Right atrium auricular region (tissue), 2 donors: Measurements from ENCODE around the gene CERT1. TPM values are rescaled to one million over a fixed set of nuclear protein-coding genes. Genes with fewer than 3 reads are reported as not detected.
"Not testable (repeated sequence)": the region's sequence is repeated elsewhere in the genome, so short reads cannot be mapped to it uniquely, and the experiment has no call there.

ENCODE experiments used
- DNase-seq: peaks from one replicate; pipeline ENCODE4 v3.0.0-alpha.2; 2019; ENCODE audit warnings: low spot score
- H3K27ac ChIP-seq, 2 donors: fragments of 200-600 bp; sonication (generic); 1 replicate in 1 of 2; 2 replicates in 1 of 2; pipeline ENCODE4 v1.5.1; 2016 to 2019
- H3K27me3 ChIP-seq, 2 donors: fragments of 200-600 bp; sonication (generic); one replicate each; pipeline versions ENCODE4 v1.5.1 to v1.6.0; 2017 to 2019
- H3K36me3 ChIP-seq: fragments of 200-600 bp; sonication (generic); one replicate; pipeline ENCODE4 v1.5.1; 2016
- H3K4me1 ChIP-seq, 2 donors: fragments of 200-600 bp; sonication (generic); one replicate each; pipeline versions ENCODE4 v1.5.1 to v1.6.0; 2017 to 2019
- H3K4me3 ChIP-seq, 2 donors: fragments of 200-600 bp; sonication (generic); 1 replicate in 1 of 2; 2 replicates in 1 of 2; pipeline ENCODE4 v1.5.1; 2017 to 2019; ENCODE audit warnings: mild to moderate bottlenecking in 1 of 2, moderate library complexity in 1 of 2
- H3K9me3 ChIP-seq, 2 donors: fragments of 200-600 bp; sonication (generic); one replicate each; pipeline ENCODE4 v1.5.1; 2019
- total RNA-seq, 2 donors: library from RNA; depleted of rRNA; stranded (reverse); fragments of >200 nt; gene quantifications; one replicate each; pipeline ENCODE4 v1.1.0, GENCODE V29; 2016
- TF ChIP-seq, protein P1 (sequence below), 2 donors: fragments of 200-600 bp; sonication (generic); IDR thresholded peaks; one replicate each; pipeline ENCODE4 v1.5.1; 2019; ENCODE audit warnings: antibody characterized with exemption in 2 of 2

Gene CERT1
- total RNA-seq, 2 donors from 2014 or later: 12.3 to 12.6 TPM

DNA sequence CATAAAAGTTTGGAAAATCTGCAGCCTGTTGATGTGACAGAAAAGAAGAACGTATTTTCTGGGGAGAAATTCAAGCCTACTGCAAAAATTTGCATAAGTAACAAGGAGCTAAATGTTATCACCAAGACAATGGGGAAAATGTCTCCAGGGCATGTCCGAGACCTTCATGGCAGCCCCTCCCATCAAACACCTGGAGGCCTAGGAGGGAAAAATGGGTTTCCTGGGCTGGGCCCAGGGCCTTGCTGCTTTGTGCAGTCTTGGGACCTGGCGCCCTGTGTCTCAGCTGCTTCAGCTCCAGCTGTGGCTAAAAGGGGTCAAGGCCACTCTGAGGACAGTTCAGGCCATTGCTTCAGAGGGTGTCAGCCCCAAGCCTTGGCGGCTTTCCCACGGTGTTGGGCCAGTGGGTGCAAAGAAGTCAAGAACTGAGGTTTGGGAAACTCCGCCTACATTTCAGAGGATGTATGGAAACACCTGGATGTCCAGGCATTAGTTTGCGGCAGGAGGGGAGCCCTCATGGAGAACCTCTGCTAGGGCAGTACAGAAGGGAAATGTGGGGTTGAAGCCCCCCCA, 13.1 kb downstream of the CERT1 start:
- Histone ChIP-seq H3K27me3 (no peaks in the 10 kb centered on the region), H3K27ac (no peak overlapping the region), H3K4me3 (no peak overlapping the region), H3K9me3 (no peaks in the 10 kb centered on the region), H3K36me3 (peaks cover 6% of the 10 kb centered on the region), H3K4me1 (no peaks in the 10 kb centered on the region)
- TF ChIP-seq, protein P1, sequence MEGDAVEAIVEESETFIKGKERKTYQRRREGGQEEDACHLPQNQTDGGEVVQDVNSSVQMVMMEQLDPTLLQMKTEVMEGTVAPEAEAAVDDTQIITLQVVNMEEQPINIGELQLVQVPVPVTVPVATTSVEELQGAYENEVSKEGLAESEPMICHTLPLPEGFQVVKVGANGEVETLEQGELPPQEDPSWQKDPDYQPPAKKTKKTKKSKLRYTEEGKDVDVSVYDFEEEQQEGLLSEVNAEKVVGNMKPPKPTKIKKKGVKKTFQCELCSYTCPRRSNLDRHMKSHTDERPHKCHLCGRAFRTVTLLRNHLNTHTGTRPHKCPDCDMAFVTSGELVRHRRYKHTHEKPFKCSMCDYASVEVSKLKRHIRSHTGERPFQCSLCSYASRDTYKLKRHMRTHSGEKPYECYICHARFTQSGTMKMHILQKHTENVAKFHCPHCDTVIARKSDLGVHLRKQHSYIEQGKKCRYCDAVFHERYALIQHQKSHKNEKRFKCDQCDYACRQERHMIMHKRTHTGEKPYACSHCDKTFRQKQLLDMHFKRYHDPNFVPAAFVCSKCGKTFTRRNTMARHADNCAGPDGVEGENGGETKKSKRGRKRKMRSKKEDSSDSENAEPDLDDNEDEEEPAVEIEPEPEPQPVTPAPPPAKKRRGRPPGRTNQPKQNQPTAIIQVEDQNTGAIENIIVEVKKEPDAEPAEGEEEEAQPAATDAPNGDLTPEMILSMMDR (IDR thresholded peaks at IDR 0.05): no peak
- no peak for DNase-seq

DNA sequence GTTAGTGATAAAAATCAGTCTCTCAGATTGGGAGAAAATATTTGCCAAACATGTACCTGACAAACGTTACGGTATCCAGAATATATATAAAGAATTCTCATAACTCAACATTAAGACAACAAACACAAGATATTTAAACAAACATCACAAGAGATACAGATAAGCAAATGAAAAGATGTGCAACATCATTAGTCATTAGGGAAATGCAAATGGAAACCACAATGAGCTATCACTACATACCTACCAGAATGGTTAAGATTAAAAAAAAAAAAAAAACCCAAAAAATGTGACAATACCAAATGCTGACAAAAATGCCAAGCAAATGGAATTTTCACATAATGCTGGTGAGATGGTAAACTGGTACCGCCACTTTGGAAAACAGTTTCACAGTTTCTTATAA, 15.4 kb downstream of the CERT1 start:
- no peak overlapping the region for H3K4me3 ChIP-seq
- H3K4me1 ChIP-seq: no peaks in the 10 kb centered on the region
- no peaks in the 10 kb centered on the region for H3K27me3 ChIP-seq
- H3K27ac ChIP-seq: no peak overlapping the region
- H3K9me3 ChIP-seq: no peaks in the 10 kb centered on the region
- no peak for DNase-seq
- TF ChIP-seq, protein P1 (IDR thresholded peaks at IDR 0.05): no peak
- H3K36me3 ChIP-seq: peaks cover 6% of the 10 kb centered on the region

DNA sequence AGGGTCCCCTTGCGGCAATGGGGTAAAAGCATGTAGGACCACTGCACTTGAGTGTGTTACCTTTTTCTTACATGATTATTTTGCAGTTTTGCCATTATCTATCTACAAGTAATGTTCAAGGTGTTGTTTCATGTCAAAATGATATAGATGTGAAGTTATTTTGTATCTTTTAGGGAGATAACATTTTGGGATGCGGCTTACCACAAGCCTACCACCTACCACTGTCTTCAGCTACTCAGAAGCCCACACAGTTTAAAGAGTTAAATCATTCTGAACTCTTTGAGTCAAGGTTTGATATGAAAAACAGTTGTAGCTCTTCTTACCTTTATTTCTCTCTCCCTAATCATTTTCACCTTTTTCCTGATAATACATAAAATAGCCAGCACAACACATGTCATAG, 19.8 kb downstream of the CERT1 start:
- Histone ChIP-seq H3K27ac (no peak overlapping the region), H3K9me3 (peaks cover 0 to 10% of the 10 kb centered on the region in 2 donors), H3K27me3 (no peaks in the 10 kb centered on the region), H3K4me3 (no peak overlapping the region), H3K4me1 (no peaks in the 10 kb centered on the region), H3K36me3 (no peaks in the 10 kb centered on the region)
- no peak for DNase-seq
- TF ChIP-seq, protein P1 (IDR thresholded peaks at IDR 0.05): no peak

DNA sequence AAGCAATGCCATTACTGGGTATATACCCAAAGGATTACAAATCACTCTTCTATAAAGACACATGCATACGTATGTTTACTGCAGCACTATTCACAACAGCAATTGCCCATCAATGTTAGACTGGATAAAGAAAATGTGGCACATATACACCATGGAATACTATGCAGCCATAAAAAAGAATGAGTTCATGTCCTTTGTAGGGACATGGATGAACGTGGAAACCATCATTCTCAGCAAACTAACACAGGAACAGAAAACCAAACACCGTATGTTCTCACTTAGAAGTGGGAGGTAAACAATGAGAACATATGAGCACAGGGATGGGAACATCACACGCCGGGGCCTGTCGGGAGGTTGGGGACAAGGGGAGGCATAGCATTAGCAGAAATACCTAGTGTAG, 21.6 kb downstream of the CERT1 start:
- H3K9me3 ChIP-seq: peaks cover 0 to 15% of the 10 kb centered on the region in 2 donors
- H3K4me3 ChIP-seq, H3K36me3 ChIP-seq, H3K27me3 ChIP-seq, DNase-seq, H3K27ac ChIP-seq, H3K4me1 ChIP-seq: not testable (repeated sequence)

- no peaks in the 10 kb centered on the region for H3K36me3 ChIP-seq
- TF ChIP-seq, protein P1 (IDR thresholded peaks at IDR 0.05): no peak
- DNase-seq: no peak
- H3K9me3 ChIP-seq: peaks cover 0 to 25% of the 10 kb centered on the region in 2 donors
- no peak overlapping the region for H3K4me3 ChIP-seq
- no peaks in the 10 kb centered on the region for H3K27me3 ChIP-seq
- no peaks in the 10 kb centered on the region for H3K4me1 ChIP-seq
- no peak overlapping the region for H3K27ac ChIP-seq
These were observed 26.8 kb downstream of the CERT1 start for GRCh38 chr5:75484605-75485004.

DNA sequence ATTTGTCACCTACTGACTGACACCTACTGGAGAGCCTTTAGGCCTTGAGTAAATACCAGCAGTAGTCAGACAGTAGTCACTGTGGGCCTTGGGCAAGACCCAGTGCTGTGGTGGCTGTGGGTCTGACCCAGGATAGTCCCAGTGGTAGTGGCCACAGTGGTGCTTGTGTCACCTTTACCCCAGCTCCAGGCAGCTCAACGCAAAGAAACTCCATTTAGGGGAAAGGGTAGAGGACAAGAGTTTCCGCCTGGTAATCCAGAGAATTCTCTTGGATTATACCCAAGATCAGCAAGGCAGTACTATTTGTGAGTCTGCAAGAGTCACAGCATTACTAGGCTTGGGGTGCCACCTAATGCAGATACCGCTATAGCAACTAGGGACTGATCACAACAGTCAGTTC, 28.9 kb downstream of the CERT1 start:
- H3K4me3 ChIP-seq: no peak overlapping the region
- TF ChIP-seq, protein P1 (IDR thresholded peaks at IDR 0.05): no peak
- H3K27ac ChIP-seq: no peak overlapping the region
- DNase-seq: no peak
- no peaks in the 10 kb centered on the region for H3K36me3 ChIP-seq
- H3K27me3 ChIP-seq: no peaks in the 10 kb centered on the region
- peaks cover 0 to 3% of the 10 kb centered on the region in 2 donors for H3K4me1 ChIP-seq
- peaks cover 0 to 24% of the 10 kb centered on the region in 2 donors for H3K9me3 ChIP-seq
